ENCODE data around the gene CAMKV.

- TF ChIP-seq EP300 (IDR thresholded peaks at IDR 0.05; ENCODE audit: borderline replicate concordance), result no peak
- TF ChIP-seq EGR1 (IDR thresholded peaks at IDR 0.05), result no peak
- no peak for TF ChIP-seq USF1 (IDR thresholded peaks at IDR 0.05)
- TF ChIP-seq TEAD4 (IDR thresholded peaks at IDR 0.05), result no peak
- no peak for TF ChIP-seq CEBPB (IDR thresholded peaks at IDR 0.05)
- no peak for TF ChIP-seq MAX (IDR thresholded peaks at IDR 0.05)
- no peak for TF ChIP-seq YY1 (IDR thresholded peaks at IDR 0.05; ENCODE audit: low read depth)
Observed at GRCh38 chr3:49910409-49911123, 40.9 kb upstream of the CAMKV start.
